ENCODE measurements around the gene OXCT2.

The OXCT2 gene

DNA sequence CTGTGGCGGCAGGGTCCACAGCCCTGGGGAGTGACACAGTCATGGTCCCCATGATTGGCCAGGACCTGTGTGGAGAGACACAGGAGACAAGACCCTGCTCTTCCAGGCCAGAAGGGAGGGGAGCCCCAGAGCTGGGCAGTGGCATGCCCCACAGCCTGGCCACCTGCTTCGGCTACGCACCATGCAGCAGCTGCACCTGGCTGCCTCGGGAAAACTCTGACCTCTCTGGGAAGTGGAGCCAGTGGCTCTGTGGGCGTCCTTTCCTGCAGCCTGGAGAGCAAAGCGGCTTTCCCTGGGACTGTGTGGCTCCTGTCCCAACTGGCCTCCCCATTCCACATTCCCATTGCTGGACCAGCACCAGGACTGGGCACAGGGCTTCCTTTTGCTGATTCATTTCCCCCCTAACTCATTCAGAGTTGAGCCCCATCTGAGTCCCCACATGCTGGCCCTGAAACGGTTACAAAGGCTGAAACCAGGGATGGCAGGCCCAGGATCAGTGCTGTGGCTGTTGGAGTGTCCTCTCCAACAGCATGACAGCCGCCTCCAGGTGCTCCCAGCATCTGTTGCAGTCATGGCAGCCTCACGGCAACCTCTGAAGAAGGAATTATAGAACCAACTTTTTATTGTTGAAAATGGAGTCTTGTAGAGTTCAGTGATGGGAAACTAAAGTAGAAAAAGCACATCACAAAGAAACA is 15.0 kb downstream of the OXCT2 start:
- no peak overlapping the region for H3K4me3 ChIP-seq (replicated peaks in 1 of 2; ENCODE audit: low read depth in 2 of 2, low read length in 2 of 2)
- TF ChIP-seq, protein P1, sequence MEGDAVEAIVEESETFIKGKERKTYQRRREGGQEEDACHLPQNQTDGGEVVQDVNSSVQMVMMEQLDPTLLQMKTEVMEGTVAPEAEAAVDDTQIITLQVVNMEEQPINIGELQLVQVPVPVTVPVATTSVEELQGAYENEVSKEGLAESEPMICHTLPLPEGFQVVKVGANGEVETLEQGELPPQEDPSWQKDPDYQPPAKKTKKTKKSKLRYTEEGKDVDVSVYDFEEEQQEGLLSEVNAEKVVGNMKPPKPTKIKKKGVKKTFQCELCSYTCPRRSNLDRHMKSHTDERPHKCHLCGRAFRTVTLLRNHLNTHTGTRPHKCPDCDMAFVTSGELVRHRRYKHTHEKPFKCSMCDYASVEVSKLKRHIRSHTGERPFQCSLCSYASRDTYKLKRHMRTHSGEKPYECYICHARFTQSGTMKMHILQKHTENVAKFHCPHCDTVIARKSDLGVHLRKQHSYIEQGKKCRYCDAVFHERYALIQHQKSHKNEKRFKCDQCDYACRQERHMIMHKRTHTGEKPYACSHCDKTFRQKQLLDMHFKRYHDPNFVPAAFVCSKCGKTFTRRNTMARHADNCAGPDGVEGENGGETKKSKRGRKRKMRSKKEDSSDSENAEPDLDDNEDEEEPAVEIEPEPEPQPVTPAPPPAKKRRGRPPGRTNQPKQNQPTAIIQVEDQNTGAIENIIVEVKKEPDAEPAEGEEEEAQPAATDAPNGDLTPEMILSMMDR (IDR thresholded peaks at IDR 0.05; ENCODE audit: low read depth, low read length) = no peak
- DNase-seq (ENCODE audit: low read depth in 2 of 2) = no peak

GRCh38 chr1:39754906-39755504 is 16.1 kb downstream of the OXCT2 start:
- DNase-seq (ENCODE audit: low read depth in 2 of 2) = no peak
- TF ChIP-seq, protein P1 (IDR thresholded peaks at IDR 0.05; ENCODE audit: low read depth, low read length) = no peak
- H3K4me3 ChIP-seq (replicated peaks in 1 of 2; ENCODE audit: low read depth in 2 of 2, low read length in 2 of 2) = no peak overlapping the region

- H3K4me3 ChIP-seq (replicated peaks in 1 of 2; ENCODE audit: low read depth in 2 of 2, low read length in 2 of 2) = no peak overlapping the region
- TF ChIP-seq, protein P1 (IDR thresholded peaks at IDR 0.05; ENCODE audit: low read depth, low read length) = no peak
- no peak for DNase-seq (ENCODE audit: low read depth in 2 of 2)
These were observed 17.1 kb downstream of the OXCT2 start for GRCh38 chr1:39754026-39754570.

- no peak overlapping the region for H3K4me3 ChIP-seq (replicated peaks in 1 of 2; ENCODE audit: low read depth in 2 of 2, low read length in 2 of 2)
- TF ChIP-seq, protein P1 (IDR thresholded peaks at IDR 0.05; ENCODE audit: low read depth, low read length) = no peak
- no peak for DNase-seq (ENCODE audit: low read depth in 2 of 2)
These were observed 17.8 kb downstream of the OXCT2 start for GRCh38 chr1:39753132-39754025.

DNA sequence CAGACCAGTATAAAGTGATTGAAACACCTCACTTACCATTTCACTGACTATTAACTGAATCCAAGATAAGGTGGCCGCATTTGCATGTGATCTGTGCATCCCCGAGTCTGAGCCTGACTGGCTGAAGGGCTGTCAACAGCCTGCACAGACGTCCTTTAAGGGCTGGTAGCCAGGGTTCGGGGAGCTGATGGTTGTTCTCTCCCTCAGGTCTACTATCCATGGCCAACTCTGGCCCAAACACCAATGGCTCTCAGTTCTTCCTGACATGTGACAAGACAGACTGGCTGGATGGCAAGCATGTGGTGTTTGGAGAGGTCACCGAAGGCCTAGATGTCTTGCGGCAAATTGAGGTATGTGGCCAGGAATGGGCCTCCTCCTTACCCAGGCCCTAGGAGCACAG is 18.4 kb downstream of the OXCT2 start:
- DNase-seq (ENCODE audit: low read depth in 2 of 2) = no peak
- TF ChIP-seq, protein P1 (IDR thresholded peaks at IDR 0.05; ENCODE audit: low read depth, low read length) = no peak
- H3K4me3 ChIP-seq (replicated peaks in 1 of 2; ENCODE audit: low read depth in 2 of 2, low read length in 2 of 2) = no peak overlapping the region

DNA sequence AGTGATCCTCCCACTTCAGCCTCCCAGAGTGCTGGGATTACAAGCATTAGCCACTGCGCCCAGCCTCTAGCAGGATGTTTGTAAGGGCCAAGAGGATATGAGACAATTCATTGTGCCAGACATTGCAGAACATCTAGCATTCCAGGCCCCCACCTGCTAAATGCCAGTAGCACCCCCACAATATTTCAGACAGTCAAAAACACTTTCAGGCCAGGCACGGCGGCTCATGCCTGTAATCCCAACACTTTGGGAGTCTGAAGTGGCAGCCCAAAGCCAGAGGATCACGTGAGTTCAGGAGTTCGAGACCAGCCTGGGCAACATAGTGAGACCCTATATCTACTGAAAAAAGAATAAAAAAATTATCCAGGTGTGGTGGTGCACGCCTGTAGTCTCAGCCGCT is 19.6 kb downstream of the OXCT2 start:
- DNase-seq (ENCODE audit: low read depth in 2 of 2) = no peak
- TF ChIP-seq, protein P1 (IDR thresholded peaks at IDR 0.05; ENCODE audit: low read depth, low read length) = no peak
- H3K4me3 ChIP-seq (replicated peaks in 1 of 2; ENCODE audit: low read depth in 2 of 2, low read length in 2 of 2) = no peak overlapping the region

Data from cardiac fibroblast (primary cell).